HG03025 (cell line): ENCODE results near the gene KXD1.
"Not testable (repeated sequence)": the region's sequence is repeated elsewhere in the genome, so short reads cannot be mapped to it uniquely, and the experiment has no call there.

Source experiments
- ATAC-seq: cut with Tn5 transposase; IDR thresholded peaks from one replicate; pipeline ENCODE4 v1.9.1; 2021; ENCODE audit warnings: mild to moderate bottlenecking, moderate library complexity; ENCODE audit not compliant: unreplicated experiment, low FRiP score

KXD1 gene

DNA sequence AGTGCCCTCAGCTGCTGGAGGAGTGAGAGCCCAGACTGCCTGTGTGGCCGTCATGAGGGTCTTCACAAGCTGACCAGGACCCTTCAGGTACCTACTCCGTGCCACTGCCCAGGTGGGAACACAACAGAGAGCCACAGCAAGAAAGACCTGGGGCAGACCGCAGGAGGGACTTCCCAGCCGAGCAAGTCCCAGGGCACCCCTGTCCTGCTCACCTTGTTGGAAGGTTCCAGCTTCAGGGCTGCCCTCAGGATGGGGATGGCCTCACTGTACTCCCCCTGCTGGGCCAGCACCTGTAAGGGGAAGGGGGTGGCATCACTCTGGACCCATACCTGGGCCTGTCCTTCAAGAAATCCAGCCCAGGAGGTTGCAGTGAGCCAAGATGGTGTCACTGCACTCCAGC, 24.6 kb upstream of the KXD1 start:
- no peak for ATAC-seq

DNA sequence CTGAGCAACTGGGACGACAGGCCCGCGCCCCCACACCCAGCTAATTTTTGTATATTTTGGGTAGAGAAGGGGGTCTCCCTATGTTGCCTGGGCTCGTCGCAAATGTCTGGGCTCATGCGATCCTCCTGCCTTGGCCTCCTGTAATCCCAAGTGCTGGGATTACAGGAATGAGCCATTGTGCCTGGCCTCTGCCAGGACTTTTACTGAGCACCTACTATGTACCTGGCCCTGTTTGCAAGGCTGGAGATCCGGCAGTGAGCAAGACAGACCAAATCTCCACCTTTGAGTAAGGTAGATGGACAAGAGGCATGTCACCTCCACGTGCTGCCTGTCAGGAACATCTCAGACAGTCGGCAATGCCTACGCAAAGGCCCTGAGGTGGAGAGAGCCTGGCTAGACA, 21.2 kb upstream of the KXD1 start:
- ATAC-seq: no peak

- no peak for ATAC-seq
These were observed 20.2 kb upstream of the KXD1 start for GRCh38 chr19:18537431-18537830.

DNA sequence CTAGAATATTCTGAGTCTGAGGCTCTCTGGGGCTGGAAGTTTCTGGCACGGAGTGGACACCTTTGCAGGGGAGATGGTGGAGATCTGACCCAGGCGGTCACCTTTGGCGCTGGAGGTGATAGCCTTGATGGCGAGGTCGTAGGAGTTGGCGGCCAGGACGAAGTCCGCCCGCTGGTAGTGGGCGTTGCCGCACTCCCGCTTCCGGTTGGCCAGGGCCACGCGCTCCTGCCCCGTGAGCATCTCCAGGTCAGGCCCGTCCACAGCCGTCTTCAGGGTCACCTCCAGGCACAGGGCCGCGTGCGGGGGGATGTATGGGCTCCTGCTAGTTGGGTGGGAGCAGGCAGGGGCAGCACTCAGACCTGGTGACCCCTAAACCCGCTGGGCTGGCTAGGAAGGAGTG, 19.6 kb upstream of the KXD1 start:
- ATAC-seq: no peak

- no peak for ATAC-seq
These were observed 18.3 kb upstream of the KXD1 start for GRCh38 chr19:18539372-18539771.

DNA sequence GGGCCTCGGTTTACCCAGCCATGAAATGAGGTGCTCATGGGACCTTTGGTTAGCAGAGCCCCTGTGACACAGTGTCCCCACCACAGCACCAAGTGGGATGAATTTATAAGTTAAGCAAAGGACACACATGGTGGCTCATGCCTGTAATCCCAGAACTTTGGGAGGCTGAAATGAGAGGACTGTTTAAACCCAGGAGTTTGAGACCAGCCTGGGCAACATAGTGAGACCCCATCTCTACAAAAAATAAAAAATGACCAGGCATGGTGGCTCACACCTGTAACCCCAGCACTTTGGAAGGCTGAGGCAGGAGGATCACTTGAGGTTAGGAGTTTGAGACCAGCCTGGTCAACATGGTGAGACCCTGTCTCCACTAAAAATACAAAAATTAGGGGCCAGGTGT, 17.5 kb upstream of the KXD1 start:
- ATAC-seq: not testable (repeated sequence)

- no peak for ATAC-seq
These were observed 16.2 kb upstream of the KXD1 start for GRCh38 chr19:18541258-18541991.

DNA sequence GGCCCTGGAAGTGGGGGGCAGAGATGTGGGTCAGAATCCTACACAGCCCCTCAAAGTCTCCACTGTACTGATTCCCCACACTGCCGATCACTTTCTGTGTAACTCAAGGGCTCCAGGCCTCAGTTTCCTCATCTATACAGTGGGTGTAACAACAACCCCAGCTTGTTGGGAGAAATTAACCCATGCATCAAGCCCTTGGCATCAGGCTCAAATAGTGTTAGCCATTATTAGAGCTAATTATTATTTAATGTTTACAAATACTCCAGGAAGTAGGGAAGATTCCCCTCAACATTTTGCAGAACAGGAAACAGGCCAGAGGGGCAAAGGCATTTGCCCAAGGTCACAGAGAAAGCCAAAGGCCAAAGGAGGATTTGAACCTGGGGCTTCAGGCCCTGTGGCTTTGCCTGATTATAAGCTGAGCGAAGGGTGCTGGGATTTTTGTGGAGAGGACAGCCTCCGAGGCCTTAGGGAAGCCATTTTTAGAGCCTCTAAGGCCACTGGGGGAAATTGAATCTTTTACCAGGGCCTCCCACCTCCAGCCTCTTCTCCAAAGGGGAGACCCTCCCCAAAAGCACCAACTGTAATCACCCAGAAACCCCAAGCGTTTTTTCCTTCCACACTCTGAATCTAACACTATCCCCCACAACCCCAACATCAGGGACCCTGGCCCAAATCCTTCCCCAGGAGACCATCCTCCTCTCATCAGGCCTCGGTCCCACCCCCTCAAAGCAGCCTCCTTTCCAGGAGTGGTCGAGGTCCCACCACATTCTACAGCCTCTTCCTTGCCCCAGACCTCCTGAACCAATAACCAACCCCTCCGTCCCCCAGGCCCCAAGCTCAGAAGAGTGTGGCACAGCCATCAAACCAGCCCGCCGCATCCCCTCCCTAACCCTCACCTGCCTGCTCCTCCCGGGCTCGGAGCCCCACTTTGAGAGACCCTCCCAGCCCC, 15.4 kb upstream of the KXD1 start:
- no peak for ATAC-seq

DNA sequence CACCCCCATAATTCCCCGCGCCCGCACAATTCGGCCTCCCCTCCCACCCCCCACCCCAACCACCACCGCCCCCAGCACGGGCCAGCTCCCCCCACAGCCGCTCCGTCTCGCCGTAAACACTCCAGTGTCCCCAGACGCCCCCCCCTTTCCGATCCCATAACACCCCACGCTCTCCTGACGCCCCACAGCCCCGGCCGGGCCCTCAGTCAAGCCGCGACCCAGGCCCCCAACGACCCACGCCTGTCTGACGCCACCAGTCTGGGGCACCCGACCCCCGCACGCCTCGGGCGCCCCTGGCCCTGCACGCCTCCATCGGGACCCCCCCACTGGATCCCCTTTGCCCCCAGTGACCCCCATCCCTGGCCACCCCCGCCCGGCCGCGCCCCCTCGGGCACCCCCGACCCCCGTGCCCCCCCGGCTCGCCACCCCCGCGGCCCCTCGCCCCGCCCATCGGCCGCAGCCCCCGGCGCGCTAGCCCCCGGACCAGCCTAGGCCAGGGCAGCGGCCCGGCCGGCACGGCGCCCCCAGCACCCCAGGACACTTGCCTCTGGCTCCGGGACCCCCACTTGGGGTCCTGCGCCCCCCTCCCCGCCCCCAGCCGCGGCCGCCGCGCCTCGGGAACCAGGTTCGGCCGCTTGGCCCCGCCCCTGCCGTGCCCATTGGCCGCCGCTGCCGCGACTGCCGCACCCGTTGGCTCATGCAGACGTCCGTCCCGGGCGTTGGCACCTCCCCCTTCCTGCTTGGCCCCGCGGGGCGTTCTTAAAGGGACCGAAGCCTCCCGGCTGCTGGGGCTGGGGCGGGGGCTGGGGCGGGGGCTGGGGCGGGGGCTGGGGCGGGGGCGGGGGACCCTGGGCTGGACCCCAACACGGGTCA, 14.5 kb upstream of the KXD1 start, which contains the start of gene FKBP8:
Gene FKBP8 (minus strand): TSS at position 633 of the 873 bp plus-strand sequence. CDS start 1,603 bp downstream, outside the sequence.
- ATAC-seq: peak; percentile 70

DNA sequence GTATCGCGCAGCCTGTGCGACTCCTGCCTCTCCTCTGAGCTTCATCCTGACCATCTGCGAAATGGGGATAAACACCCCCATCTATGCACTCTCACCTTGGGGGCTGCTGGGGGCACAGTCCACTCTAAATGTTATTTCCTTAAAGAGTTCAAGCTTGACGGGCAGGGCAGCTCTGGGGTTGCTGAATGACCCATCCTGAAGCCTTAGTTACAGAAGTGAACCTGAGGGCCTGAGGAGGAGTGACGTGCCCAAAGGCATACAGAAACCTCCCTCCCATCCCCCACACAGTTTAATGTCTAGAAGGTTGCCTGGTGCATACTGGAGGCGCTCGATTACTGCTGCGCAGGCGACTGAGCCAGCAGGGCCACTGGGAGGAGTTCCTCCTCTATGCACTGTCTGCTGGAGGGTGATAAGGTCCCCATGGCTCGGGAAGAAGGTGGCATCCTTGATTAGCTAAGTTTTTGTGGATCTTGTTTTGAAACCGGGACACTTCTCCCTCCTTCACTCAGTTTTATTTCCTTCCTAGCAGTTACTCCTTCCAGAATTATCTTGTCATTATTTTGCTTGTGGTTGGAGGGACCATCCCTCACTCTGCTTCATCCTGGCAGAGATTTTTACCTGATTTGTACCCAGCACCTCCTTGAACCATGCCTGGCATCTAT, 13.7 kb upstream of the KXD1 start:
- ATAC-seq: peak; percentile 32

DNA sequence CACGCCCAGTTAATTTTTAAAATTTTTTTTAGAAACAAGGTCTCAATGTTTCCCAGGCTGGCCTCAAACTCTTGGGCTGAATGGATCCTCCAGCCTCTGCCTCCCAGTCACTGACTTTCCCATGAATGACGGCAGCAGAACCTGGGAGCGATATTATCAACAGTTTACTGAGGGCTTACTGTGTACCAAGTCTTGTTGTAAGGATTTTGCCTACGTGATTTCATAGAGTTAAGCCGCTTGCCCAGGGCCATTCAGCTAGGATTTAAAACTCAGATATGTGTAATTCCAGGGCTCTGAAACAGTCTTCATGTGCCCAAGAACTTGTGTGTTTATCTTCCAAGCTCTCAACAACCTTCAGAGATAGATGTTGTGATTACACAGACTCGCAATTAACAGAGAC, 6.0 kb upstream of the KXD1 start:
- no peak for ATAC-seq

DNA sequence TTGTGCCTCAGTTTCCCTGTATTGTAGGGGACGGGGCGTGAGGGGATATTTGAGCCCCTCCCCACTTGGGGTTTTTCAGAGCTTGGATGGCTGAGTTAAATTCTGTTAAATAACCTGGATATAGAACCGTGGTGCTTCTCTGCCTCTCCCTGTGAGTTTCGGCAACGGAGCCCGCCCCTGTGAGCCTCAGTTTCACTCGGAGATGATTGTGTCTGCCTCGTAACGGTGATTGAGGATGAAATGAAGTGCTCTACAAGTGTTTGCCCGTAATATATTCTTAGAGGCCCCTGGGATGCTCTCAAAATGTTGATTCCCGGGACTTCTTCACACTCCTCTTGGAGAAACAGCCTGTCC, 509 bp downstream of the KXD1 start:
- ATAC-seq: no peak

DNA sequence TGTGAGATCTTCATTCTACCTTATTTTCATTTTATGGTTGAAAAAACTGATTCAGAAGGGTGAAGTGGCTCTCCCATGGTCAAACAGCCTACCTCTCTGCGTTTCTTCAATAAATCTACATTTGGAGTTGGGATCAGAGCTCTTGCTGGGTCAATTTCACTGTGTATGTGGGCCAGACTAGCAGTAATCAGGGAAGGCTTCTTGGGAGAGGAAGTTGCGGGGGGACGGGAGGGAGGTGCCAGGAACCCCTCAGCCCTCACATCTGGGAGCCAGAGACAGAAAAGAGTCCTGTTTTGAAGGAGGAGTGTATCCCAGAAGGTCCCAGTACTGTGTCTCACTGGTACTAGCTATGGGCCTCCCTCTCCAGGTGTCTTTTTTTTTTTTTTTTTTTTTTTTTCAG, 934 bp downstream of the KXD1 start:
- ATAC-seq: no peak

- no peak for ATAC-seq
These were observed 2.0 kb downstream of the KXD1 start for GRCh38 chr19:18559685-18560084.

- ATAC-seq: no peak
These were observed 4.4 kb downstream of the KXD1 start for GRCh38 chr19:18562086-18562485.

DNA sequence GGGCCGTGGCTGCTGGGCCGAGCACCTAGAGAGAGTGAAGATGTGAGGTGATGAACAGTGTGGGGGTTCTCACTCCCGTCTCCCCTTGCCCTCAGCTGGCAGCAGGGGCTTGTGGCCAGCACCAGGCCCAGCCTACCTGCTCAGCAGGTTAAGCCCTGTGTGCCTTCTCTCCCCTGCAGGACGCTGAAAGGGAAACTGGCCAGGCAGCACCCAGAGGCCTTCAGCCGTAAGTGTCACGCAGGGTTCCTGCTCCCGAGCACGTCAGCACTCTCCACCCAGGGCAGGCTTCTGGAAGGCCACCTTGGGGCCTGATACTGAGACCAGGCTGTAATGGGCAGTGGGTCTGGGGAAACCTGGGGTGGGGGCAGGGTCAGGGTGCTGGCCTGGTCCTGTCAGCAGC, 9.3 kb downstream of the KXD1 start:
- ATAC-seq: no peak

GRCh38 chr19:18568367-18568766, 10.7 kb downstream of the KXD1 start:
- ATAC-seq: no peak

DNA sequence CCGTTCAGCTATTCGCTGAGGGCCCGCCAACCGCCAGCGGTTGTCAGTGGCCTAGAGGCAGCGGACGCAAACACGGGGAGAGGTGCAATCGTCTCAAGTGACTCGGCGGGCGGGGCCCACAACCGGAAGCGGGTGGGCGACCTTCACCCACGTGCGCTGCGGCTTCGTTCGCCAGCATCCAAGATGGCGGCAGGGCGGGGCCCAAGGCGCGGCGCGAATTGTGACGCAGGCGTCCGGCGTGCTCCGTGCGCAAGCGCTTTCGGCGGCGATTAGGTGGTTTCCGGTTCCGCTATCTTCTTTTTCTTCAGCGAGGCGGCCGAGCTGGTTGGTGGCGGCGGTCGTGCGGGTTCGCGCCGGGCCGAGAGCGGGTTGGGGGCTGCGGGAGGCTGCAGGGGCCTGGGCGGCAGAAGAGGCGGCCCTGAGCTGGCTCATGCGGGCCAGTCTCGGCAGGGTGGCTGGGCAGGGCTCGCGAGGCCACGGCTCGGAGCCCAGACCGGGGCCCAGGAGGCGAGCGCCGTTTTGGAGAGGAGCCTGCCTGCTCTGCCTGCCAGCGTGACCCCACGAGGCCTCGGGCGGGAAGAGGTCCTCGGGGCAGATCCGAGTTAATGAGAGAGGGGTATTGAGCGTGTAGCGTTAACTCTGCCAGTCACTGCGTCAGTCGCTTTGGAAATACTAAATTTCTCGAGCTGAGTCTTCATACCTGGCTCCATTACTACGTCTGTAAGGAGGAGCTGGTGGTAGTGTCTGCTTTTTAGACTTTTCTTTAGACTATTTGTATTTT, 14.1 kb downstream of the KXD1 start, which contains the start of gene UBA52:
Gene UBA52 (plus strand): TSS at position 294 of the 781 bp plus-strand sequence. CDS start 1,444 bp downstream, outside the sequence.
- ATAC-seq: peak; percentile 82

DNA sequence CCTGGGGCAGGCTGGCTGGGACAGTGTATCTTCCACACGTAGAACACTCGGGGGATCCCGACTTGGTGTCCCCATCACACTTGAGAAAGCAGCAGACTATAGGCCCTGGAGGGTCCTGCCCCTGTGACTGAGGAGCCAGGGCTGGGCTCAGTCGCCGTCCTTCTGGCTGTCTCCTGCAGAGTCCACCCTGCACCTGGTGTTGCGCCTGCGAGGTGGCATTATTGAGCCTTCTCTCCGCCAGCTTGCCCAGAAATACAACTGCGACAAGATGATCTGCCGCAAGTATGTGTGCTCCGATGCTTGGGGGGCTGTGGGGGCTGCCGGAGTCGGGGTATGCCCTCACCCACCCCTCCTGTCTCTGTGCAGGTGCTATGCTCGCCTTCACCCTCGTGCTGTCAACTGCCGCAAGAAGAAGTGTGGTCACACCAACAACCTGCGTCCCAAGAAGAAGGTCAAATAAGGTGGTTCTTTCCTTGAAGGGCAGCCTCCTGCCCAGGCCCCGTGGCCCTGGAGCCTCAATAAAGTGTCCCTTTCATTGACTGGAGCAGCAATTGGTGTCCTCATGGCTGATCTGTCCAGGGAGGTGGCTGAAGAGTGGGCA, 17.1 kb downstream of the KXD1 start:
- no peak for ATAC-seq
